Adrenal gland (tissue), 12 donors: Measurements from ENCODE around the gene PLEKHN1. TPM values are rescaled to one million over a fixed set of nuclear protein-coding genes. Genes with fewer than 3 reads are reported as not detected.
"Not testable (repeated sequence)": the region's sequence is repeated elsewhere in the genome, so short reads cannot be mapped to it uniquely, and the experiment has no call there.

ENCODE experiments used
- DNase-seq, 7 donors: peaks; one replicate each; pipeline ENCODE4 v3.0.0-alpha.2; 2019 to 2020
- H3K27ac ChIP-seq, 5 donors: fragments of 200-600 bp; sonication (generic) in 4 of 5; 1 replicate in 3 of 5; 2 replicates in 2 of 5; pipeline versions ENCODE4 v1.5.1 to v1.8.0; 2016 to 2020; ENCODE audit warnings: mild to moderate bottlenecking in 1 of 5
- H3K27me3 ChIP-seq: fragments of 200-600 bp; 2 replicates; pipeline ENCODE4 v1.8.0; 2021
- H3K36me3 ChIP-seq, 2 donors: fragments of 200-600 bp; replicated peaks in 1 of 2; 1 replicate in 1 of 2; 2 replicates in 1 of 2; pipeline versions ENCODE4 v1.5.1 to v1.8.0; 2018 to 2022
- H3K4me1 ChIP-seq, 2 donors: fragments of 200-600 bp; replicated peaks in 1 of 2; 1 replicate in 1 of 2; 2 replicates in 1 of 2; pipeline versions ENCODE4 v1.5.1 to v1.8.0; 2018 to 2021
- H3K4me3 ChIP-seq, 4 donors: fragments of 200-600 bp; sonication (generic) in 3 of 4; one replicate each; pipeline ENCODE4 v1.5.1; 2016 to 2018
- H3K9me3 ChIP-seq, 3 donors: fragments of 200-600 bp; sonication (generic) in 1 of 3; replicated peaks in 1 of 3; 1 replicate in 2 of 3; 2 replicates in 1 of 3; pipeline versions ENCODE4 v1.5.1 to v1.8.0; 2016 to 2021
- CTCF ChIP-seq, 6 experiments: fragments of 450-650 bp in 4 of 6; fragments of 200-600 bp in 2 of 6; sonication (generic) in 1 of 6; IDR thresholded peaks; 1 replicate in 5 of 6; 2 replicates in 1 of 6; pipeline versions ENCODE4 v1.5.1 to v1.8.0; 2016 to 2021; ENCODE audit warnings: antibody characterized with exemption in 6 of 6, mild to moderate bottlenecking in 2 of 6, moderate library complexity in 1 of 6
- POLR2A ChIP-seq, 2 donors: fragments of 450-650 bp; IDR thresholded peaks; one replicate each; pipeline ENCODE4 v1.6.1; 2017; ENCODE audit warnings: antibody characterized with exemption in 2 of 2, mild to moderate bottlenecking in 2 of 2, moderate library complexity in 1 of 2
- WGBS, 4 donors: extraction: QIAGEN DNeasy Blood & Tissue Kit in 2 of 4; methylation state at CpG; one replicate each; pipeline versions ENCODE4 v1.1.5 to v1.1.7; 2013 to 2017; 5-methylcytosine and 5-hydroxymethylcytosine counted together
- intact Hi-C, 2 donors: fragments of 100-400 bp; cut with DNase I; formaldehyde crosslinking; loops; one replicate each; pipeline versions ENCODE4 v1.14.1 to v1.15.0; 2022 to 2023
- polyA plus RNA-seq, 3 donors: library from polyadenylated mRNA; stranded (reverse); fragments of 200-250 nt in 2 of 3; fragments of 350-450 nt in 1 of 3; fragmentation: Illumina TruSeq in 1 of 3; extraction: RNeasy Lipid Tissue Mini Kit (QIAGEN cat#74804) in 1 of 3; gene quantifications; one replicate each; pipeline ENCODE4 v1.2.3, GENCODE V29; 2013 to 2014
- total RNA-seq, 9 donors: library from RNA; depleted of rRNA in 4 of 9; stranded (reverse); fragments of >200 nt in 4 of 9; fragments of 120-200 nt in 1 of 9; fragmentation: NEBNext Ultra II Directional in 1 of 9; extraction: Animal tissue kit (Norgen Biotek cat#: 25700) in 1 of 9; gene quantifications; one replicate each; pipeline versions ENCODE4 v1.1.0 to v1.2.4, GENCODE V29; 2013 to 2023
- donor health status: healthy with polysubstance abuse.
- donor health status: Bipolar disorder and iron deficiency.
- donor health status: DM: yes; HTN: yes; CAD: no.
- donor health status: DM: no; HTN: no; CAD: no.
- donor health status: DM: no; HTN: no; CAD: no.
- donor health status: DM: yes; HTN: yes; CAD: no.

Gene PLEKHN1
- total and polyA plus RNA-seq, 12 donors, result 0.05 to 10.5 (median 1.3) TPM; not detected in 3

GRCh38 chr1:975365-975764, 9.1 kb downstream of the PLEKHN1 start:
- WGBS, 4 donors, result 51 to 80% (median 65%) methylated on average over 7 to 9 of the region's 9 CpGs; no CpG with 5 or more reads in 1 of the 4 donors
- H3K36me3 ChIP-seq, result no peaks in the 10 kb centered on the region
- DNase-seq, result no peak
- no peaks in the 10 kb centered on the region for H3K4me1 ChIP-seq
- no peaks in the 10 kb centered on the region for H3K9me3 ChIP-seq
- no peak for TF ChIP-seq POLR2A (IDR thresholded peaks at IDR 0.05)
- no peak for TF ChIP-seq CTCF (IDR thresholded peaks at IDR 0.05)
- no peak overlapping the region for H3K27ac ChIP-seq
- H3K27me3 ChIP-seq, result peaks cover 58% of the 10 kb centered on the region
- no peak overlapping the region for H3K4me3 ChIP-seq
- intact Hi-C loops, result loop anchor here in 1 of 2 donors (10.0 kb wide), 1 partner anchor 71 kb away; no protein-coding TSS in a partner anchor

GRCh38 chr1:975896-976683, 9.8 kb downstream of the PLEKHN1 start:
- H3K27ac ChIP-seq, result no peak overlapping the region
- no peaks in the 10 kb centered on the region for H3K4me1 ChIP-seq
- H3K9me3 ChIP-seq, result no peaks in the 10 kb centered on the region
- H3K27me3 ChIP-seq, result peaks cover 51% of the 10 kb centered on the region
- no peak overlapping the region for H3K4me3 ChIP-seq
- TF ChIP-seq CTCF (IDR thresholded peaks at IDR 0.05), result peak; percentile 23 to 72 (median 49)
- TF ChIP-seq POLR2A (IDR thresholded peaks at IDR 0.05), result no peak
- DNase-seq, result peak in 5 of 7 donors; percentile 43 to 82 (median 65)
- WGBS, 4 donors, result 3 to 30% (median 4%) methylated on average over 2 to 40 of the region's 40 CpGs
- H3K36me3 ChIP-seq, result no peaks in the 10 kb centered on the region
- intact Hi-C loops, result loop anchor here in 1 of 2 donors (10.0 kb wide), 1 partner anchor 71 kb away; no protein-coding TSS in a partner anchor

DNA sequence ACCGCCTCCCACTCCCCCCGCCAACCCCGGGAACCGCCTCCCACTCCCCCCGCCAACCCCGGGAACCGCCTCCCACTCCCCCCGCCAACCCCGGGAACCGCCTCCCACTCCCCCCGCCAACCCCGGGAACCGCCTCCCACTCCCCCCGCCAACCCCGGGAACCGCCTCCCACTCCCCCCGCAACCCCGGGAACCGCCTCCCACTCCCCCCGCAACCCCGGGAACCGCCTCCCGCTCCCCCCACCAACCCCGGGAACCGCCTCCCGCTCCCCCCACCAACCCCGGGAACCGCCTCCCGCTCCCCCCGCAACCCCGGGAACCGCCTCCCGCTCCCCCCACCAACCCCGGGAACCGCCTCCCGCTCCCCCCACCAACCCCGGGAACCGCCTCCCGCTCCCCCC, 10.5 kb downstream of the PLEKHN1 start:
- H3K27ac ChIP-seq, H3K36me3 ChIP-seq, H3K4me3 ChIP-seq, H3K4me1 ChIP-seq, DNase-seq, H3K9me3 ChIP-seq: not testable (repeated sequence)
- 58 to 75% methylated on average over 13 to 15 of the region's 39 CpGs; no CpG with 5 or more reads in 2 of the 4 donors for WGBS, 4 donors
- peaks cover 48% of the 10 kb centered on the region for H3K27me3 ChIP-seq
- intact Hi-C loops, result loop anchor here in 1 of 2 donors (10.0 kb wide), 1 partner anchor 72 kb away; no protein-coding TSS in a partner anchor

- no peak overlapping the region for H3K4me3 ChIP-seq
- no peaks in the 10 kb centered on the region for H3K9me3 ChIP-seq
- H3K27me3 ChIP-seq, result peaks cover 48% of the 10 kb centered on the region
- TF ChIP-seq CTCF (IDR thresholded peaks at IDR 0.05), result no peak
- no peak overlapping the region for H3K27ac ChIP-seq
- no peaks in the 10 kb centered on the region for H3K36me3 ChIP-seq
- intact Hi-C loops, result loop anchor here in 1 of 2 donors (10.0 kb wide), 1 partner anchor 73 kb away; no protein-coding TSS in a partner anchor
- H3K4me1 ChIP-seq, result no peaks in the 10 kb centered on the region
- DNase-seq, result no peak
- 85 to 91% (median 88%) methylated on average over 14 to 44 of the region's 44 CpGs for WGBS, 4 donors
Measured at GRCh38 chr1:978069-978834, 12.0 kb downstream of the PLEKHN1 start.
